A673 (cell line): ENCODE data around the gene RPH3AL. TPM values are rescaled to one million over a fixed set of nuclear protein-coding genes. Genes with fewer than 3 reads are reported as not detected.

Source experiments
- BruUV-seq: library from RNA; stranded (reverse); fragments of 400-500 nt; replicated peaks from 2 replicates; lab custom pipeline; 2021; lab: Mats Ljungman, UMichigan
- CTCF ChIA-PET: fragments of 300-600 bp; sonication (Branson Sonifier 250); formaldehyde crosslinking; loops from one replicate; lab custom pipeline; 2022; ENCODE audit warnings: antibody characterized with exemption; lab: Charles Lee
- POLR2A ChIA-PET: fragments of 300-600 bp; sonication (Branson Sonifier 250); formaldehyde crosslinking; loops from one replicate; lab custom pipeline; 2022; ENCODE audit warnings: antibody characterized with exemption; ENCODE audit not compliant: low non-redundant PET; lab: Charles Lee
- DNase-seq: peaks from one replicate; pipeline ENCODE4 v3.0.0-alpha.2; 2015; ENCODE audit warnings: low spot score
- H3K27ac ChIP-seq: fragments of 200-600 bp; sonication (generic); 2 replicates; pipeline ENCODE4 v1.5.1; 2016; ENCODE audit warnings: mixed run types, low read depth, mild to moderate bottlenecking, mixed read lengths, antibody characterized with exemption, low read length; ENCODE audit not compliant: poor library complexity, severe bottlenecking
- H3K27me3 ChIP-seq: fragments of 200-600 bp; sonication (generic); replicated peaks from 2 replicates; pipeline ENCODE4 v1.6.1; 2017; ENCODE audit warnings: mixed run types, low read depth, mild to moderate bottlenecking, mixed read lengths, antibody characterized with exemption, low read length; ENCODE audit not compliant: insufficient read depth, poor library complexity
- H3K36me3 ChIP-seq: fragments of 200-600 bp; sonication (generic); 2 replicates; pipeline ENCODE4 v1.6.1; 2016; ENCODE audit warnings: mixed run types, mild to moderate bottlenecking, mixed read lengths, antibody characterized with exemption, low read length; ENCODE audit not compliant: insufficient read depth, poor library complexity, severe bottlenecking
- H3K4me1 ChIP-seq: fragments of 200-600 bp; sonication (generic); 2 replicates; pipeline ENCODE4 v1.6.1; 2017; ENCODE audit warnings: mixed run types, mild to moderate bottlenecking, mixed read lengths, antibody characterized with exemption, low read length; ENCODE audit not compliant: insufficient read depth, poor library complexity, severe bottlenecking
- H3K4me3 ChIP-seq: fragments of 200-600 bp; sonication (generic); 2 replicates; pipeline ENCODE4 v1.5.1; 2016; ENCODE audit warnings: low read depth, mixed run types, mild to moderate bottlenecking, mixed read lengths, low read length; ENCODE audit not compliant: poor library complexity, severe bottlenecking
- H3K9me3 ChIP-seq: fragments of 200-600 bp; sonication (generic); 2 replicates; pipeline ENCODE4 v1.6.1; 2016; ENCODE audit warnings: mixed run types, low read depth, mild to moderate bottlenecking, mixed read lengths, antibody characterized with exemption, low read length; ENCODE audit not compliant: poor library complexity, severe bottlenecking
- EZH2 ChIP-seq: fragments of 200-600 bp; sonication (generic); IDR thresholded peaks from 2 replicates; pipeline ENCODE4 v1.6.1; 2017; ENCODE audit warnings: borderline replicate concordance, low read depth, mild to moderate bottlenecking, mixed read lengths, antibody characterized with exemption, low read length; ENCODE audit not compliant: poor library complexity, severe bottlenecking
- intact Hi-C: fragments of 100-400 bp; cut with micrococcal nuclease; formaldehyde crosslinking; loops from one replicate; pipeline ENCODE4 v1.10.0; 2022; ENCODE audit not compliant: unreplicated experiment
- total RNA-seq: library from RNA; stranded (reverse); gene quantifications from 2 replicates; pipeline ENCODE4 v1.2.3, GENCODE V29; 2021
- TF ChIP-seq, protein P1 (sequence below): fragments of 300-800, 200-600 bp; sonication (generic); conservative IDR thresholded peaks from 2 replicates; pipeline ENCODE4 v1.5.1; 2017; ENCODE audit warnings: low read depth, mild to moderate bottlenecking, antibody characterized with exemption, low read length, moderate library complexity, mixed read lengths

The RPH3AL gene
- total RNA-seq, 1 experiment from 2014 or later: 0.82 TPM

DNA sequence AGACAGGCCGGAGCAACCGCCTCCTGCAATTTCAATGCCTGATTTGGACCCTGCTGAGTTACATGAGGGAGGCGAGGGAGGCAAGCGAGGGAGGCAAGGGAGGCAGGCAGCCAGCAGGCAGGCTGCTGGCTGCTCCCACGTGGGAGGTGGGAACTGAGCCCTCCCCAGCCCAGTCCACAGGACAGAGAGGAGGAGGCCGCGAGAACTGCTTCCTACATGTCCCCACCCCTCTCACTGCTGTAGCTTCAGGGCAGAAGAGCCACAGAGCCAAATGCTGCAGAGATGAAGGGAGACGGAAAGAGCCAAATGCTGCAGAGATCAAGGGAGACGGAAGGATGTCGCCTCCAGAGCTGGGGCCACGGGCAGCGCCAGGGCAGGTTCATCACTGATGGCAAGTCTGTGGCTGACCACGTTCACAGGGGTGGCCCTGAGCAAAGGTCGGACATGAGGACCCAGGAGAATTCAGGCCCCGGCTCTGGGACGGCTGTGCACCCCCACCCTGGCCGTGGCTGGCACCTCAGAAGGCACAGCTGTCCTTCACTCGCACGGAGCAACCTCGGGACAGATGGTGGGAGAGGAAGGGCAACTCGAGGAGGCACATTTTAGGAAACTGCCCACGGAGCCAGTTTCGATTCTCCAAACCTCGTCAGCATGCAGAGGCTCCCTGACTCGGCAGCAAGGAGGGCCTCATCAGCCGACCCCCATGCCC lies 21.5 kb downstream of the RPH3AL start:
- Histone ChIP-seq H3K36me3 (no peaks in the 10 kb centered on the region), H3K27ac (no peak overlapping the region), H3K9me3 (no peaks in the 10 kb centered on the region), H3K4me3 (no peak overlapping the region), H3K4me1 (peaks cover 8% of the 10 kb centered on the region), H3K27me3 (no peaks in the 10 kb centered on the region)
- BruUV-seq: no TSS peak
- intact Hi-C loops: no loop called here
- TF ChIP-seq, protein P1, sequence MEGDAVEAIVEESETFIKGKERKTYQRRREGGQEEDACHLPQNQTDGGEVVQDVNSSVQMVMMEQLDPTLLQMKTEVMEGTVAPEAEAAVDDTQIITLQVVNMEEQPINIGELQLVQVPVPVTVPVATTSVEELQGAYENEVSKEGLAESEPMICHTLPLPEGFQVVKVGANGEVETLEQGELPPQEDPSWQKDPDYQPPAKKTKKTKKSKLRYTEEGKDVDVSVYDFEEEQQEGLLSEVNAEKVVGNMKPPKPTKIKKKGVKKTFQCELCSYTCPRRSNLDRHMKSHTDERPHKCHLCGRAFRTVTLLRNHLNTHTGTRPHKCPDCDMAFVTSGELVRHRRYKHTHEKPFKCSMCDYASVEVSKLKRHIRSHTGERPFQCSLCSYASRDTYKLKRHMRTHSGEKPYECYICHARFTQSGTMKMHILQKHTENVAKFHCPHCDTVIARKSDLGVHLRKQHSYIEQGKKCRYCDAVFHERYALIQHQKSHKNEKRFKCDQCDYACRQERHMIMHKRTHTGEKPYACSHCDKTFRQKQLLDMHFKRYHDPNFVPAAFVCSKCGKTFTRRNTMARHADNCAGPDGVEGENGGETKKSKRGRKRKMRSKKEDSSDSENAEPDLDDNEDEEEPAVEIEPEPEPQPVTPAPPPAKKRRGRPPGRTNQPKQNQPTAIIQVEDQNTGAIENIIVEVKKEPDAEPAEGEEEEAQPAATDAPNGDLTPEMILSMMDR: no peak
- no peak for TF ChIP-seq EZH2
- ChIA-PET CTCF (no interaction called here), POLR2A (no interaction called here)
- no peak for DNase-seq

GRCh38 chr17:329784-330420 lies 22.7 kb downstream of the RPH3AL start:
- DNase-seq: no peak
- CTCF ChIA-PET: no interaction called here
- no peak for TF ChIP-seq EZH2
- TF ChIP-seq, protein P1: no peak
- no peak overlapping the region for H3K4me3 ChIP-seq
- H3K36me3 ChIP-seq: no peaks in the 10 kb centered on the region
- intact Hi-C loops: no loop called here
- H3K9me3 ChIP-seq: no peaks in the 10 kb centered on the region
- H3K27ac ChIP-seq: no peak overlapping the region
- BruUV-seq: no TSS peak
- H3K27me3 ChIP-seq: no peaks in the 10 kb centered on the region
- POLR2A ChIA-PET: no interaction called here
- no peaks in the 10 kb centered on the region for H3K4me1 ChIP-seq

DNA sequence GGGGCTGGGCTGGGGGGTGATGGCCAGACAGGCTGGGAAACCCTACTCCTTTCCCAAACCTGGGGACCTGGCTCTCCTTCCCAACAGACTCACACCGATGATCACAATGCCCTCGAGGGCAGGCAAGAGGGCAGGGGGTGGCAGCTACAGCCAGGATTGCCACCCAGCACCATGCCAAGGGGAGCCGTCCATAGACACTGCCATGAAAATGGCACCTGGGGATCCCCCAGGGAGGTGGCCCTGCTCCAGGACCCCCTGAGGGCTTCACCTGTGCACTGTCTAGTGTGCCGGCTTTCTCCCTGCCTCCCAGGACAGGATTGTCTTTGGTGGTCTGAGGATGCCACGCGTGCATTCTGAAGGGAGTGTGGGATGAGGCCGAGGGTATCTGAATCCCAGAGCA lies 24.6 kb downstream of the RPH3AL start:
- ChIA-PET POLR2A (no interaction called here), CTCF (no interaction called here)
- BruUV-seq: no TSS peak
- DNase-seq: no peak
- no peaks in the 10 kb centered on the region for H3K36me3 ChIP-seq
- TF ChIP-seq, protein P1: no peak
- no peak for TF ChIP-seq EZH2
- intact Hi-C loops: no loop called here
- H3K9me3 ChIP-seq: no peaks in the 10 kb centered on the region
- no peak overlapping the region for H3K27ac ChIP-seq
- H3K4me3 ChIP-seq: no peak overlapping the region
- no peaks in the 10 kb centered on the region for H3K4me1 ChIP-seq
- H3K27me3 ChIP-seq: no peaks in the 10 kb centered on the region
